HFFc6 (cell line): ENCODE results near the gene CHCHD1. TPM values are rescaled to one million over a fixed set of nuclear protein-coding genes. Genes with fewer than 3 reads are reported as not detected.

Source experiments
- DNase-seq: peaks from one replicate; pipeline ENCODE4 v3.0.0-alpha.2; 2018
- H3K27ac Mint-ChIP-seq: 2 replicates; pipeline ENCODE4 v1.8.0; 2020; ENCODE audit warnings: mild to moderate bottlenecking, mixed read lengths
- H3K27me3 Mint-ChIP-seq: 2 replicates; pipeline ENCODE4 v1.8.0; 2021; ENCODE audit warnings: mild to moderate bottlenecking, moderate library complexity, mixed read lengths; ENCODE audit not compliant: insufficient read depth
- H3K36me3 Mint-ChIP-seq: 2 replicates; pipeline ENCODE4 v1.8.0; 2021; ENCODE audit warnings: low read depth, mixed read lengths
- H3K4me1 Mint-ChIP-seq: 2 replicates; pipeline ENCODE4 v1.8.0; 2020; ENCODE audit warnings: low read depth, mixed read lengths
- H3K4me3 Mint-ChIP-seq: 2 replicates; pipeline ENCODE4 v1.8.0; 2020; ENCODE audit warnings: mild to moderate bottlenecking, moderate library complexity, mixed read lengths
- H3K9me3 Mint-ChIP-seq: 2 replicates; pipeline ENCODE4 v1.8.0; 2020; ENCODE audit warnings: mild to moderate bottlenecking, mixed read lengths
- total RNA-seq, 6 experiments: library from RNA; stranded (reverse); fragmentation: NEBNext Ultra II Directional; extraction: Animal tissue kit (Norgen Biotek cat#: 25700); gene quantifications; 2 replicates in 1 of 6; 3 replicates in 5 of 6; pipeline ENCODE4 v1.2.3, GENCODE V29; 2021
- TF ChIP-seq, protein P1 (sequence below): fragments of 200-600 bp; sonication (generic); IDR thresholded peaks from 2 replicates; pipeline ENCODE4 v1.5.0; 2021; ENCODE audit warnings: antibody characterized with exemption, mild to moderate bottlenecking

Gene CHCHD1
- total RNA-seq, 6 experiments from 2014 or later: 27.1 to 34.7 (median 30.6) TPM

DNA sequence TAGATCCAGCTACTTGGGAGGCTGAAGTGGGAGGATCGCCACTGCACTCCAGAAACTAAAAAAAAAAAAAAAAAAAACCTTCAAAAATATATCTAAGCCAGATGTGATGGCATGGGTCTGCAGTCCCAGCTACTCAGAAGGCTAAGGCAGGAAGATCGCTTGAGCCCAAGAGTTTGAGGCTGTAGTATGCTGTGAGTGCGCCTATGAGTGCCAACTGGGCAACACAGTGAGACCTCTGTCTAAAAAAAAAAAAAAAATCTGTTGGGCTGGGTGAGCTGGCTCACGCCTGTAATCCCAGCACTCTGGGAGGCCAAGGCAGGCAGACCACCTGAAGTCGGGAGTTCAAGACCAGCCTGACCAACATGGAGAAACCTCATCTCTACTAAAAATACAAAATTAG lies 2.8 kb upstream of the CHCHD1 start:
- TF ChIP-seq, protein P1, sequence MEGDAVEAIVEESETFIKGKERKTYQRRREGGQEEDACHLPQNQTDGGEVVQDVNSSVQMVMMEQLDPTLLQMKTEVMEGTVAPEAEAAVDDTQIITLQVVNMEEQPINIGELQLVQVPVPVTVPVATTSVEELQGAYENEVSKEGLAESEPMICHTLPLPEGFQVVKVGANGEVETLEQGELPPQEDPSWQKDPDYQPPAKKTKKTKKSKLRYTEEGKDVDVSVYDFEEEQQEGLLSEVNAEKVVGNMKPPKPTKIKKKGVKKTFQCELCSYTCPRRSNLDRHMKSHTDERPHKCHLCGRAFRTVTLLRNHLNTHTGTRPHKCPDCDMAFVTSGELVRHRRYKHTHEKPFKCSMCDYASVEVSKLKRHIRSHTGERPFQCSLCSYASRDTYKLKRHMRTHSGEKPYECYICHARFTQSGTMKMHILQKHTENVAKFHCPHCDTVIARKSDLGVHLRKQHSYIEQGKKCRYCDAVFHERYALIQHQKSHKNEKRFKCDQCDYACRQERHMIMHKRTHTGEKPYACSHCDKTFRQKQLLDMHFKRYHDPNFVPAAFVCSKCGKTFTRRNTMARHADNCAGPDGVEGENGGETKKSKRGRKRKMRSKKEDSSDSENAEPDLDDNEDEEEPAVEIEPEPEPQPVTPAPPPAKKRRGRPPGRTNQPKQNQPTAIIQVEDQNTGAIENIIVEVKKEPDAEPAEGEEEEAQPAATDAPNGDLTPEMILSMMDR: no peak
- Mint-ChIP-seq H3K4me1 (peaks cover 47% of the 10 kb centered on the region), H3K4me3 (no peak overlapping the region), H3K27me3 (peaks cover 4% of the 10 kb centered on the region), H3K9me3 (no peaks in the 10 kb centered on the region), H3K36me3 (peaks cover 19% of the 10 kb centered on the region), H3K27ac (no peak overlapping the region)
- no peak for DNase-seq

DNA sequence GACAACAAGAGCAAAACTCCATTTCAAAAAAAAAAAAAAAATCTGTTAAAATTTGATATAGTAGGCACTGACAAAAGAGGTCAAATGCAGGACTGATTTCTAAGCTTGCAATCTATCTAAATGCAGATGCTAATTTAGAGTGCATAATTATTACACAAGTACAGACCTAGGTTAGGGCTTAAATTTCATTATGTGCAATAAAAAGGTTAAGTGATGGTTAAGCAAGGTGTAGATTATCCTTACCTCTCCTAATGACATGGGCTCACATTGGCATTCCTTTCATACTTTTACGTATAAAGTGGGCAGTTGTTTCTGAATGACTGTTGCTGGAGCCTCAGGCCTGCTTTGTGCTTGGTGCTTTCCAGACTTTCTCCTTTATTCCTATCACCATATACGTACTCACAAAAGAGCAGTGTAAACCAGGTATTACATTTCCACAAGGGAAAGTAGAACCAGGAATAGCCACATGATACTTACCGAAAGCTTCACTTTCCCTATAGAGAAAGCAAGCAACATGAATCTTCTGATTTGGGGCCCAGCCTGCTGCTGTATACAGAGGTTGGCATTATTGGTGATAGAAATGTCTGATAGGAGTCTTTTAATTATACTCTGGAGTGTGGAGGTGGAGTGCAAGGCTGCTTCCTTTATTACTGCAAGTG lies 2.2 kb upstream of the CHCHD1 start:
- peaks cover 43% of the 10 kb centered on the region for H3K4me1 Mint-ChIP-seq
- H3K9me3 Mint-ChIP-seq: no peaks in the 10 kb centered on the region
- DNase-seq: no peak
- no peak overlapping the region for H3K27ac Mint-ChIP-seq
- peak overlapping the region; percentile 96 for H3K4me3 Mint-ChIP-seq
- TF ChIP-seq, protein P1: no peak
- H3K27me3 Mint-ChIP-seq: peaks cover 4% of the 10 kb centered on the region
- H3K36me3 Mint-ChIP-seq: peaks cover 12% of the 10 kb centered on the region

DNA sequence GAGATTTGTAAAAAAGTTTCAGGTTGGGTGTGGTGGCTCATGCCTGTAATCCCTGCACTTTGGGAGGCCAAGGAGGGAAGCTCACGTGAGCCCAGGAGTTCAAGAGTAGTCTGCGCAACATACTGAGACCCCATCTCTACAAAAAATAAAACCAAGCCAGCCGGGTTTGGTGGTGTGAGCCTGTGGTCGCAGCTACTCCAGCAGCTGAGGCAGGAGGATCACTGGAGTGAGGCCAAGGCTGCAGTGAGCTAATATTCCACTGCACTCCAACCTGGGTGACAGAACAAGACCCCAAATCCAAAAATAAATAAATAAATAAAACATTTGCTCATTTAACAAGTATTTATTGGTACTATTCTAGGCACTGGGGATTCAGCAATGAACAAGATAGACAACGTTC lies 1.5 kb upstream of the CHCHD1 start:
- Mint-ChIP-seq H3K27ac (peak overlapping the region; percentile 94), H3K36me3 (peaks cover 11% of the 10 kb centered on the region), H3K4me1 (peaks cover 41% of the 10 kb centered on the region), H3K9me3 (no peaks in the 10 kb centered on the region), H3K4me3 (peak overlapping the region; percentile 96), H3K27me3 (peaks cover 4% of the 10 kb centered on the region; the same call in 1 of the 2 replicates)
- no peak for DNase-seq
- TF ChIP-seq, protein P1: no peak

DNA sequence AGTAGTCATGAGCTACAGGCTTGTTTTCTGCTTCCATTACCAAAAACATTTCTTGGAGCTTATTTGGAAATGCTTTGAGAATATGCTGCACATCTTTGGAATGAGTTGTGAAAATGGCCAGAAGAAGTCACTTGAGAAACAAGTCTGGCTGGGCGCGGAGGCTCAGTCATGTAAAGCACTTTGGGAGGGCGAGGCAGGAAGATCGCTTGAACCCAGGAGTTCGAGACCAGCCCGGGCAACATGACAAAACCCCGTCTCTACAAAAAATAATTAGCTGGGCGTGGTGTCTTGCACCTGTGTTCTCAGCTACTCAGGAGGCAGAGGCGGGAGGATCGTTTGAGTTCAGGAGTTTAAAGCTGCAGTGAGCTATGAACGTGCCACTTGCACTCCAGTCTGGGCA lies 882 bp upstream of the CHCHD1 start:
- Mint-ChIP-seq H3K4me1 (peaks cover 35% of the 10 kb centered on the region), H3K4me3 (peak overlapping the region; percentile 96), H3K36me3 (peaks cover 12% of the 10 kb centered on the region), H3K27ac (peak overlapping the region; percentile 94), H3K27me3 (peaks cover 4% of the 10 kb centered on the region; the same call in 1 of the 2 replicates), H3K9me3 (no peaks in the 10 kb centered on the region)
- no peak for DNase-seq
- TF ChIP-seq, protein P1: no peak

DNA sequence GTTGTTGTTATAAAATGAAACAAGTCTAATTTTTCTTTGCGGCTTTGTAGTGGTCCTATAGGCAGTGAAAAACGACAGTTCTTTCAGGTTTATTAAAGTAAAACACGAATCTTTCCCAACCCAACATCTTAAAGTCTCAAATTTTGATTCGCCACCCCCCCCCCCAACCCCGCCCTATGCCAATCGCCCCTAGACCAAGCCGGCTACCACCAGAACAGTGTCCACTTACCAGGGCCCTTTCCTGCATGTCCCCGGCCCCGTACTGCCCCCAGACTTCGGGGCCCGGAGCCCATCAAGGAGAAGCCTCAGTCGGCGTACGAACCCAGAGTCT lies 335 bp upstream of the CHCHD1 start:
- H3K36me3 Mint-ChIP-seq: peaks cover 17% of the 10 kb centered on the region
- peak overlapping the region; percentile 94 for H3K27ac Mint-ChIP-seq
- no peaks in the 10 kb centered on the region for H3K9me3 Mint-ChIP-seq
- peaks cover 40% of the 10 kb centered on the region for H3K4me1 Mint-ChIP-seq
- TF ChIP-seq, protein P1: no peak
- no peak for DNase-seq
- H3K4me3 Mint-ChIP-seq: peak overlapping the region; percentile 96
- H3K27me3 Mint-ChIP-seq: peaks cover 4% of the 10 kb centered on the region; the same call in 1 of the 2 replicates
